K562 (cell line): ENCODE data around the gene TUT1. TPM values are rescaled to one million over a fixed set of nuclear protein-coding genes. Genes with fewer than 3 reads are reported as not detected.

Experiments
- BCLAF1 ChIP-seq, 2 experiments: fragments of 450-650 bp in 1 of 2; IDR thresholded peaks; 2 replicates each; pipeline ENCODE4 v1.6.1; 2011 to 2017; ENCODE audit warnings: low read depth in 2 of 2, antibody characterized with exemption in 1 of 2, borderline replicate concordance in 1 of 2, low read length in 1 of 2, mild to moderate bottlenecking in 1 of 2, mixed read lengths in 1 of 2; ENCODE audit not compliant: control insufficient read depth in 1 of 2
- EWSR1 ChIP-seq: fragments of 450-650 bp; IDR thresholded peaks from 2 replicates; pipeline ENCODE4 v1.6.1; 2018; ENCODE audit warnings: borderline replicate concordance, mild to moderate bottlenecking, low read depth, moderate library complexity; ENCODE audit not compliant: partially characterized antibody
- MNT ChIP-seq, 2 experiments: fragments of 450-650 bp; conservative IDR thresholded peaks; 2 replicates each; pipeline ENCODE4 v1.6.1; 2017; ENCODE audit warnings: mild to moderate bottlenecking in 2 of 2, moderate library complexity in 2 of 2
- NCOA4 ChIP-seq: fragments of 450-650 bp; IDR thresholded peaks from 2 replicates; pipeline ENCODE4 v1.6.1; 2018; ENCODE audit warnings: mild to moderate bottlenecking; ENCODE audit not compliant: partially characterized antibody
- ZNF431 ChIP-seq: sonication (generic); formaldehyde crosslinking; IDR thresholded peaks from 2 replicates; pipeline ENCODE4 v1.8.0; 2022; ENCODE audit warnings: mild to moderate bottlenecking, missing genetic modification reagents
- polyA plus RNA-seq, 8 experiments: library from polyadenylated mRNA; depleted of rRNA in 4 of 8; stranded (reverse) in 5 of 8; unstranded in 3 of 8; fragments of >200 nt; fragmentation: Nextera tagmentation in 2 of 8; fragmentation: Illumina TruSeq in 1 of 8; extraction: Ambion mirVana in 2 of 8; extraction: Trizol in 1 of 8; gene quantifications; 2 replicates each; pipeline versions ENCODE4 v1.2.1 to v1.2.3, GENCODE V29; 2011 to 2014; ENCODE audit warnings: inconsistent platforms in 1 of 8, missing spikeins in 1 of 8
- total RNA-seq, 7 experiments: library from RNA; depleted of rRNA in 6 of 7; stranded (reverse); fragments of >200 nt in 6 of 7; fragmentation: Illumina TruSeq in 2 of 7; extraction: Trizol in 2 of 7; gene quantifications; 2 replicates each; pipeline versions ENCODE4 v1.2.1 to v1.2.3, GENCODE V29; 2011 to 2021; ENCODE audit warnings: low replicate concordance in 1 of 7
- TF ChIP-seq, protein P1 (sequence below), 2 experiments: fragments of 450-650 bp in 1 of 2; sonication (generic) in 1 of 2; formaldehyde crosslinking in 1 of 2; IDR thresholded peaks; 2 replicates each; pipeline versions ENCODE4 v1.7.1 to v1.9.0; 2016 to 2022; ENCODE audit warnings: inconsistent platforms in 1 of 2, mild to moderate bottlenecking in 1 of 2, missing genetic modification reagents in 1 of 2
- TF ChIP-seq, protein P2 (sequence below), 3 experiments: fragments of 200-800 bp in 1 of 3; fragments of 250-450 bp in 1 of 3; fragments of 450-650 bp in 1 of 3; sonication (Bioruptor Pico) in 1 of 3; sonication (Bioruptor generic) in 1 of 3; formaldehyde crosslinking in 1 of 3; IDR thresholded peaks; 2 replicates each; pipeline versions ENCODE4 v1.6.1 to v1.8.0; 2016 to 2022; ENCODE audit warnings: mild to moderate bottlenecking in 2 of 3, missing genetic modification characterization in 2 of 3, missing compliant biosample characterization in 1 of 3, moderate library complexity in 1 of 3

Gene TUT1
- total and polyA plus RNA-seq, 9 of the 15 experiments (the other 6 are each of a cell fraction or from before 2014, with no cell fraction given), result 0.66 to 44.3 (median 15.7) TPM

DNA sequence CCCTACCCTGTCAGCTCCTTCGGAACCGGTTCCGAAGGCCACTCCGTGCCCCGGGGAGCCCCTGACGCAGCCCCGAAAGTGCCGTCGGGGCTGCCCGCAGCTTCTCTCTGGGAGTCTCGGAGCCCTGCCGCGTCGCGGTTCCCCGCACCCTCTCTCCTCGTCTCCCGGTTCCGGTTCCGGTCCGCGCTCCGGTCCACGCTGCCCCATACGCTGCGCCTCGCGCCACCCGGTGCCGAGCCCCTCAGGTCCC lies 9.7 kb upstream of the TUT1 start (continued):
- TF ChIP-seq BCLAF1 (IDR thresholded peaks at IDR 0.05; ENCODE audit: borderline replicate concordance in 1 of 2, control insufficient read depth in 1 of 2, low read depth in 2 of 2, low read length in 1 of 2) (no peak), EWSR1 (no peak), MNT (conservative IDR thresholded peaks at IDR 0.05) (peak; percentile 38 to 54; a peak in 1 of 4 replicates), NCOA4 (no peak), ZNF431 (CRISPR knock-in tag) (0 out of 2 replicates have a peak, but pooled peaks have one; percentile 19)
- TF ChIP-seq, protein P1, sequence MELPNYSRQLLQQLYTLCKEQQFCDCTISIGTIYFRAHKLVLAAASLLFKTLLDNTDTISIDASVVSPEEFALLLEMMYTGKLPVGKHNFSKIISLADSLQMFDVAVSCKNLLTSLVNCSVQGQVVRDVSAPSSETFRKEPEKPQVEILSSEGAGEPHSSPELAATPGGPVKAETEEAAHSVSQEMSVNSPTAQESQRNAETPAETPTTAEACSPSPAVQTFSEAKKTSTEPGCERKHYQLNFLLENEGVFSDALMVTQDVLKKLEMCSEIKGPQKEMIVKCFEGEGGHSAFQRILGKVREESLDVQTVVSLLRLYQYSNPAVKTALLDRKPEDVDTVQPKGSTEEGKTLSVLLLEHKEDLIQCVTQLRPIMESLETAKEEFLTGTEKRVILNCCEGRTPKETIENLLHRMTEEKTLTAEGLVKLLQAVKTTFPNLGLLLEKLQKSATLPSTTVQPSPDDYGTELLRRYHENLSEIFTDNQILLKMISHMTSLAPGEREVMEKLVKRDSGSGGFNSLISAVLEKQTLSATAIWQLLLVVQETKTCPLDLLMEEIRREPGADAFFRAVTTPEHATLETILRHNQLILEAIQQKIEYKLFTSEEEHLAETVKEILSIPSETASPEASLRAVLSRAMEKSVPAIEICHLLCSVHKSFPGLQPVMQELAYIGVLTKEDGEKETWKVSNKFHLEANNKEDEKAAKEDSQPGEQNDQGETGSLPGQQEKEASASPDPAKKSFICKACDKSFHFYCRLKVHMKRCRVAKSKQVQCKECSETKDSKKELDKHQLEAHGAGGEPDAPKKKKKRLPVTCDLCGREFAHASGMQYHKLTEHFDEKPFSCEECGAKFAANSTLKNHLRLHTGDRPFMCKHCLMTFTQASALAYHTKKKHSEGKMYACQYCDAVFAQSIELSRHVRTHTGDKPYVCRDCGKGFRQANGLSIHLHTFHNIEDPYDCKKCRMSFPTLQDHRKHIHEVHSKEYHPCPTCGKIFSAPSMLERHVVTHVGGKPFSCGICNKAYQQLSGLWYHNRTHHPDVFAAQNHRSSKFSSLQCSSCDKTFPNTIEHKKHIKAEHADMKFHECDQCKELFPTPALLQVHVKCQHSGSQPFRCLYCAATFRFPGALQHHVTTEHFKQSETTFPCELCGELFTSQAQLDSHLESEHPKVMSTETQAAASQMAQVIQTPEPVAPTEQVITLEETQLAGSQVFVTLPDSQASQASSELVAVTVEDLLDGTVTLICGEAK (IDR thresholded peaks at IDR 0.05), result peak; percentile 83
- TF ChIP-seq, protein P1 (CRISPR knock-in tag; IDR thresholded peaks at IDR 0.05), result no peak
- TF ChIP-seq, protein P2, sequence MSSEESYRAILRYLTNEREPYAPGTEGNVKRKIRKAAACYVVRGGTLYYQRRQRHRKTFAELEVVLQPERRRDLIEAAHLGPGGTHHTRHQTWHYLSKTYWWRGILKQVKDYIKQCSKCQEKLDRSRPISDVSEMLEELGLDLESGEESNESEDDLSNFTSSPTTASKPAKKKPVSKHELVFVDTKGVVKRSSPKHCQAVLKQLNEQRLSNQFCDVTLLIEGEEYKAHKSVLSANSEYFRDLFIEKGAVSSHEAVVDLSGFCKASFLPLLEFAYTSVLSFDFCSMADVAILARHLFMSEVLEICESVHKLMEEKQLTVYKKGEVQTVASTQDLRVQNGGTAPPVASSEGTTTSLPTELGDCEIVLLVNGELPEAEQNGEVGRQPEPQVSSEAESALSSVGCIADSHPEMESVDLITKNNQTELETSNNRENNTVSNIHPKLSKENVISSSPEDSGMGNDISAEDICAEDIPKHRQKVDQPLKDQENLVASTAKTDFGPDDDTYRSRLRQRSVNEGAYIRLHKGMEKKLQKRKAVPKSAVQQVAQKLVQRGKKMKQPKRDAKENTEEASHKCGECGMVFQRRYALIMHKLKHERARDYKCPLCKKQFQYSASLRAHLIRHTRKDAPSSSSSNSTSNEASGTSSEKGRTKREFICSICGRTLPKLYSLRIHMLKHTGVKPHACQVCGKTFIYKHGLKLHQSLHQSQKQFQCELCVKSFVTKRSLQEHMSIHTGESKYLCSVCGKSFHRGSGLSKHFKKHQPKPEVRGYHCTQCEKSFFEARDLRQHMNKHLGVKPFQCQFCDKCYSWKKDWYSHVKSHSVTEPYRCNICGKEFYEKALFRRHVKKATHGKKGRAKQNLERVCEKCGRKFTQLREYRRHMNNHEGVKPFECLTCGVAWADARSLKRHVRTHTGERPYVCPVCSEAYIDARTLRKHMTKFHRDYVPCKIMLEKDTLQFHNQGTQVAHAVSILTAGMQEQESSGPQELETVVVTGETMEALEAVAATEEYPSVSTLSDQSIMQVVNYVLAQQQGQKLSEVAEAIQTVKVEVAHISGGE (CRISPR knock-in tag; IDR thresholded peaks at IDR 0.05), result peak in 2 of 3 experiments; percentile 22 to 85; a peak in 1 of 6 replicates
